Right lobe of liver (tissue), 4 donors: ENCODE results near the gene TRMO.

Source experiments
- CTCF ChIP-seq, 4 donors: fragments of 200-600 bp in 3 of 4; fragments of 450-650 bp in 1 of 4; IDR thresholded peaks; one replicate each; pipeline versions ENCODE4 v1.5.1 to v1.8.0; 2016 to 2022; ENCODE audit warnings: antibody characterized with exemption in 4 of 4, mild to moderate bottlenecking in 2 of 4
- POLR2A ChIP-seq: fragments of 450-650 bp; IDR thresholded peaks from one replicate; pipeline ENCODE4 v1.6.1; 2017; ENCODE audit warnings: antibody characterized with exemption, mild to moderate bottlenecking
- donor health status: DM: no; HTN: no; CAD: no.
- donor health status: DM: no; HTN: no; CAD: no.
- donor health status: DM: no; HTN: yes; CAD: no.

GRCh38 chr9:97943308-97943855, 21.1 kb upstream of the TRMO start:
- TF ChIP-seq CTCF (IDR thresholded peaks at IDR 0.05) (no peak), POLR2A (no peak)
